C4-2B (cell line): Measurements from ENCODE around the gene OPA3.
A peak's percentile ranks its signal among the peaks of the same experiment; 100 is the strongest.

Experiments
- H3K27ac ChIP-seq: fragments of 450-650 bp; 2 replicates; pipeline ENCODE4 v1.5.1; 2017
- ZFX ChIP-seq: fragments of 450-650 bp; IDR thresholded peaks from 2 replicates; pipeline ENCODE4 v1.6.1; 2017
- TF ChIP-seq, protein P1 (sequence below): fragments of 450-650 bp; conservative IDR thresholded peaks from 2 replicates; pipeline ENCODE4 v1.5.1; 2017; ENCODE audit warnings: mild to moderate bottlenecking

OPA3 gene

DNA sequence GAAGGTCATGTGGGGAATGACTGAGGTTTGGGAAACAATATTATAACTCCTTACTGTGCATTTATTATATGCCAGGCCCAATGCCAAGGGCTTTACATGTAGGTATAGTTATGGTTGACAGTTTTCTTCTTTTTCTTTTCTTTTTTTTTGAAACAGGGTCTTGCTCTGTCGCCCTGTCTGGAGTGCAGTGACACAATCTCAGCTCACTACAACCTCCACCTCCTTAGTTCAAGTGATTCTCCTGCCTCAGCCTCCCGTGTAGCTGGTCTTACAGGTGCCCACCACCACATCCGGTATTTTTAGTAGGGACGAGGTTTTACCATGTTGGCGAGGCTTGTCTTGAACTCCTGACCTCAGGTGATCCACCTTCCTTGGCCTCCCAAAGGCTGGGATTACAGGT, 101.6 kb downstream of the OPA3 start:
- no peak for TF ChIP-seq ZFX
- TF ChIP-seq, protein P1, sequence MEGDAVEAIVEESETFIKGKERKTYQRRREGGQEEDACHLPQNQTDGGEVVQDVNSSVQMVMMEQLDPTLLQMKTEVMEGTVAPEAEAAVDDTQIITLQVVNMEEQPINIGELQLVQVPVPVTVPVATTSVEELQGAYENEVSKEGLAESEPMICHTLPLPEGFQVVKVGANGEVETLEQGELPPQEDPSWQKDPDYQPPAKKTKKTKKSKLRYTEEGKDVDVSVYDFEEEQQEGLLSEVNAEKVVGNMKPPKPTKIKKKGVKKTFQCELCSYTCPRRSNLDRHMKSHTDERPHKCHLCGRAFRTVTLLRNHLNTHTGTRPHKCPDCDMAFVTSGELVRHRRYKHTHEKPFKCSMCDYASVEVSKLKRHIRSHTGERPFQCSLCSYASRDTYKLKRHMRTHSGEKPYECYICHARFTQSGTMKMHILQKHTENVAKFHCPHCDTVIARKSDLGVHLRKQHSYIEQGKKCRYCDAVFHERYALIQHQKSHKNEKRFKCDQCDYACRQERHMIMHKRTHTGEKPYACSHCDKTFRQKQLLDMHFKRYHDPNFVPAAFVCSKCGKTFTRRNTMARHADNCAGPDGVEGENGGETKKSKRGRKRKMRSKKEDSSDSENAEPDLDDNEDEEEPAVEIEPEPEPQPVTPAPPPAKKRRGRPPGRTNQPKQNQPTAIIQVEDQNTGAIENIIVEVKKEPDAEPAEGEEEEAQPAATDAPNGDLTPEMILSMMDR: no peak
- no peak overlapping the region for H3K27ac ChIP-seq

DNA sequence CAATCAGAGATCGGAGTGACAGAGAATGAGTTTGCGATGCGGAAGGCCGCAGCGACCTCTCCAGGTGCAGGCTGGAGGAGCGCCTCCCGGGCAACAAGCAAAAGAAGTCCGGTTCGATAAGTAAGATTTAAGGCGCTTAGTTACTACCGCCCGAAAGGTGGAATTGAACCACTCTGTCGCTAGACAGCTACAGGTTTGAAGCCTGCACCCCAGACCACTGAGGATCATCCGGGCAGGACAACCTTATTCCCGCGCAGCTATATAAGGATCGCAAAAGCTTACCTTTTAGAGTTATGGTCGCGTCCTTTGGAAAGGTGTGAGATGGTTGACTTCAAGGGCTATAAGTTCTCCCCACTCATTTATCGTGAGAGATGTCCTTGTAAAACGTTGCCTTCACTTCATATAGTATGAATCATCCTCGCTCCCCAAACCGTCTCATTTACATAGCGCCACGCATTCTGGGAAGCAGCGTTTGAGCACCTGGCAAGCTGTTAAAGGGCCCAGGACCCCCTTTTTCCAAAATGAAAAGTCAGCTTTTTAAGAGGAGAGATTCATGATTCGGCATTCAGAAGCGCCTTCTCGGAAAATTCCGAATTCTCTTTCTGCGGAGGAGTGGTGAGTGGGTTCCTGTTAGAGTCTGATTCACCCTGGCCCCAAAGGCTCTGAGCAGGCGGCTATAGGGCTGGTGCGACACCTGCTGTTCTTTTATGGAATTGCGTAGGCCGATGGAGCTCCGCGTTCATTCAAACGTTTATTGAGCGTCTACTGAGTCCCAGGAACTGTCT, 106.0 kb downstream of the OPA3 start:
- TF ChIP-seq ZFX: no peak
- TF ChIP-seq, protein P1: peak; percentile 83
- peak overlapping the region; percentile 76 for H3K27ac ChIP-seq

DNA sequence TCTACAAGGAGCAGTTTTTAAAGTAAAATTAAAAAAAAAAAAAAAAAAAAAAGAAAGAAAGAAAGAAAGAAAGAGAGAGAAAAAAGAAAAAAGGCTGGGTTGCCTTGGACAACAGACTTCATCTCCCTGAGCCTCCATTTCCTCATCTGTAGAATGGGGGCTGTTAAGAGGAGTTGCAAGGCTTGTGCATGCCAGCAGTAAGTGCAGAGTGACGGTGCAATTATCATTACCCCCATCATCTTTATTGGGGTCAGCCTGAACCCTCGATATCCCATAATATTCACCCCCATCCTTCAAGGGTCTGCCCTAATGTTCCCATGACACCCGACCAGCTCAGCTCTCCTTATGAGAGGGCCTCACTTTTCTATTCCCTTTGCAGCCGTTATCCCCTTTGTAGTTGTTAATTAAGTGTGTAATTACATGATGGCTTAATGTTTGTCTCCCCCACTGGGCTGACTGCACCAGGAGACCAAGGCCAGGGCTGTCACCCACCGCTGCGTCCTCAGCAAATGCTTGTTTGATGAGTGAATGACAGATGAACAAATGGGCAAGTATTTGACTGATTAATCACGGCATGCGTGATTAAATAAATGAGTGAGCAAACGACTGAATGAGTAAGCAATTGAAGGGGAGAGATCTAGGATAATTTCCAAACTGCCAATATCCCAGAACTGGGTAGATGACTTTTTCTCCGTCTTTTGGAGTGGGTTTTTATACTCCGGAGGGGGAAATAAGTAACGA, 106.7 kb downstream of the OPA3 start:
- TF ChIP-seq, protein P1: no peak
- TF ChIP-seq ZFX: no peak
- H3K27ac ChIP-seq: peak overlapping the region; percentile 76
